KMS-11 (cell line): ENCODE measurements around the gene XPOT.

Experiments
- H2AFZ ChIP-seq: fragments of 200-600 bp; sonication (generic); 2 replicates; pipeline ENCODE4 v1.6.1; 2016; ENCODE audit warnings: antibody characterized with exemption, mixed run types, low read depth
- H3K27ac ChIP-seq: fragments of 200-600 bp; sonication (generic); 2 replicates; pipeline ENCODE4 v1.6.1; 2016; ENCODE audit warnings: mild to moderate bottlenecking, mixed run types
- H3K27me3 ChIP-seq: fragments of 200-600 bp; sonication (generic); 2 replicates; pipeline ENCODE4 v1.6.1; 2017; ENCODE audit warnings: mild to moderate bottlenecking, low read depth, mixed run types, moderate library complexity; ENCODE audit not compliant: insufficient read depth
- H3K36me3 ChIP-seq: fragments of 200-600 bp; sonication (generic); 2 replicates; pipeline ENCODE4 v1.6.1; 2017; ENCODE audit warnings: mild to moderate bottlenecking, mixed run types; ENCODE audit not compliant: insufficient read depth
- H3K4me1 ChIP-seq: fragments of 200-600 bp; sonication (generic); 2 replicates; pipeline ENCODE4 v1.6.1; 2016; ENCODE audit warnings: mild to moderate bottlenecking, low read depth, mixed run types; ENCODE audit not compliant: poor library complexity, severe bottlenecking
- H3K4me2 ChIP-seq: fragments of 200-600 bp; sonication (generic); 2 replicates; pipeline ENCODE4 v1.7.0; 2016; ENCODE audit warnings: mild to moderate bottlenecking, mixed run types
- H3K4me3 ChIP-seq: fragments of 200-600 bp; sonication (generic); IDR thresholded peaks from 2 replicates; pipeline ENCODE4 v1.6.1; 2017; ENCODE audit warnings: low read depth, low read length, mixed read lengths; ENCODE audit not compliant: insufficient read depth
- H3K79me2 ChIP-seq: fragments of 200-600 bp; sonication (generic); 2 replicates; pipeline ENCODE4 v1.6.1; 2016; ENCODE audit warnings: low read depth, mixed run types; ENCODE audit not compliant: insufficient read depth
- H3K9ac ChIP-seq: fragments of 200-600 bp; sonication (generic); 2 replicates; pipeline ENCODE4 v1.6.1; 2016; ENCODE audit warnings: mild to moderate bottlenecking, mixed run types
- H4K20me1 ChIP-seq: fragments of 200-600 bp; sonication (generic); 2 replicates; pipeline ENCODE4 v1.6.1; 2016; ENCODE audit warnings: mild to moderate bottlenecking, mixed run types; ENCODE audit not compliant: insufficient read depth
- CTCF ChIP-seq: fragments of 200-600 bp; sonication (generic); conservative IDR thresholded peaks from 2 replicates; pipeline ENCODE4 v1.6.1; 2017; ENCODE audit warnings: low read depth, mild to moderate bottlenecking, antibody characterized with exemption, low read length, moderate library complexity, mixed read lengths

The XPOT gene

GRCh38 chr12:64390275-64390851 is 13.8 kb upstream of the XPOT start, which contains the start of gene C12orf56:
C12orf56 (minus strand) TSS chr12:64390758; CDS start chr12:64390565, 193 bp downstream.
- Histone ChIP-seq H3K9ac (no peak within 1 kb of the TSS), H3K27ac (no peak within 1 kb of the TSS), H2AFZ (no peak within 1 kb of the TSS)

GRCh38 chr12:64392221-64392620 is 12.0 kb upstream of the XPOT start:
- H3K27ac ChIP-seq: no peak overlapping the region
- H4K20me1 ChIP-seq: no peaks in the 10 kb centered on the region
- no peaks in the 10 kb centered on the region for H3K4me1 ChIP-seq
- no peak overlapping the region for H3K4me3 ChIP-seq
- H3K4me2 ChIP-seq: no peak overlapping the region
- TF ChIP-seq CTCF: peak; percentile 65
- no peak overlapping the region for H2AFZ ChIP-seq
- no peak overlapping the region for H3K9ac ChIP-seq
- no peaks in the 10 kb centered on the region for H3K79me2 ChIP-seq
- H3K27me3 ChIP-seq: no peaks in the 10 kb centered on the region
- H3K36me3 ChIP-seq: no peaks in the 10 kb centered on the region

More at GRCh38 chr12:64390275-64390851, 13.8 kb upstream of the XPOT start, which contains the start of gene C12orf56:
- Histone ChIP-seq H3K27me3 (no peaks in the 10 kb centered on the region), H3K4me3 (no peak within 1 kb of the TSS), H4K20me1 (no peaks in the 10 kb centered on the region), H3K79me2 (no peaks in the 10 kb centered on the region), H3K4me1 (no peaks in the 10 kb centered on the region), H3K4me2 (no peak within 1 kb of the TSS), H3K36me3 (no peaks in the 10 kb centered on the region)
- no peak for TF ChIP-seq CTCF

GRCh38 chr12:64395739-64396138 is 8.5 kb upstream of the XPOT start:
- Histone ChIP-seq H3K27me3 (no peaks in the 10 kb centered on the region), H4K20me1 (no peaks in the 10 kb centered on the region), H3K36me3 (no peaks in the 10 kb centered on the region), H3K79me2 (no peaks in the 10 kb centered on the region), H3K27ac (no peak overlapping the region), H3K4me2 (no peak overlapping the region), H3K4me1 (no peaks in the 10 kb centered on the region), H3K4me3 (no peak overlapping the region), H2AFZ (no peak overlapping the region), H3K9ac (no peak overlapping the region)
- no peak for TF ChIP-seq CTCF

- H3K79me2 ChIP-seq: peaks cover 9% of the 10 kb centered on the region; the same call in 1 of the 2 replicates
- no peak overlapping the region for H3K4me3 ChIP-seq
- peaks cover 7% of the 10 kb centered on the region for H3K4me1 ChIP-seq
- H3K9ac ChIP-seq: no peak overlapping the region
- no peaks in the 10 kb centered on the region for H4K20me1 ChIP-seq
- no peak for TF ChIP-seq CTCF
- no peaks in the 10 kb centered on the region for H3K36me3 ChIP-seq
- no peak overlapping the region for H2AFZ ChIP-seq
- no peaks in the 10 kb centered on the region for H3K27me3 ChIP-seq
- no peak overlapping the region for H3K4me2 ChIP-seq
- no peak overlapping the region for H3K27ac ChIP-seq
Observed at GRCh38 chr12:64400041-64400440, 4.2 kb upstream of the XPOT start.
